Activated naive CD4-positive, alpha-beta T cell treated with anti-CD3 and anti-CD28 coated beads, Interleukin-2, amount 10 ng/mL, durations not matched to agents 7 days and 5 days (primary cell): ENCODE data around the gene PECR.
"Not testable (repeated sequence)": the region's sequence is repeated elsewhere in the genome, so short reads cannot be mapped to it uniquely, and the experiment has no call there.

ENCODE experiments used
- CTCF ChIA-PET: fragments of 350-600 bp; sonication (Branson Sonifier 250); formaldehyde crosslinking; loops from one replicate; lab custom pipeline; 2021; ENCODE audit warnings: antibody characterized with exemption; lab: Charles Lee
- DNase-seq: peaks from one replicate; pipeline ENCODE4 v3.0.0-alpha.2; 2020
- H3K27ac Mint-ChIP-seq: one replicate; pipeline ENCODE4 v1.8.0; 2021; ENCODE audit warnings: mild to moderate bottlenecking, moderate library complexity, mixed read lengths
- H3K27me3 Mint-ChIP-seq: one replicate; pipeline ENCODE4 v1.8.0; 2021; ENCODE audit warnings: mild to moderate bottlenecking, mixed read lengths
- H3K36me3 Mint-ChIP-seq: one replicate; pipeline ENCODE4 v1.8.0; 2021; ENCODE audit warnings: mixed read lengths
- H3K4me1 Mint-ChIP-seq: one replicate; pipeline ENCODE4 v1.8.0; 2021; ENCODE audit warnings: mixed read lengths
- H3K4me3 Mint-ChIP-seq: one replicate; pipeline ENCODE4 v1.8.0; 2021; ENCODE audit warnings: mild to moderate bottlenecking, moderate library complexity, mixed read lengths
- H3K9me3 Mint-ChIP-seq: one replicate; pipeline ENCODE4 v1.8.0; 2021; ENCODE audit warnings: mixed read lengths

The PECR gene

DNA sequence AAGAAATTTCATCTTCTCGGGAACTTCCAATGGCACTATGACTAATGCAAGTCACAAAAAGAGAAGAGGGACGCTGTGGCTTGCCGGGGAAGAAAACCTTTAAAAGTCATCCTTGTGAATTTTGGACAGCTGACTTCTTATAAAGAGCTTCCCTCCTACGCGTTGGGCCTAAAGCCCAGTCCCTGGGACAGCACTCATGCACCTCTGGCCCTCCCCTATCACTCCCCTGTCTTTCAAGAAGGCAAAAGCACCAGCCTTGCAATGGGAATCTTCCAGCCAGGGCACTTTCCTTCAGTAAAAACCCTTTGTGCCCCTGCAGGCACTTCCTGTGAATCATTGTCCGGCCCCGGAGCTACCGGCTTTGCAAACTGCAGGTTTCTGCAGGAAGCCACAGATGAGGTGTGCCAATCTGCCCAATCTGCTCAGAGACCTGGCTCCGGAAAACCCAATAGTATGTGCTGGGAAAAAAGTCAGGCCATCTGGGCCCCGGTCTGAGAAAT, 75.4 kb downstream of the PECR start:
- peak; percentile 52 for DNase-seq
- Mint-ChIP-seq H3K9me3 (no peaks in the 10 kb centered on the region), H3K36me3 (peaks cover 17% of the 10 kb centered on the region), H3K27ac (peak overlapping the region; percentile 43), H3K4me3 (no peak overlapping the region), H3K27me3 (no peaks in the 10 kb centered on the region), H3K4me1 (peaks cover 45% of the 10 kb centered on the region)
- CTCF ChIA-PET, result interaction anchor here (1.1 to 2.6 kb wide), 7 partner anchors 10 to 56 kb away, joined by 3 to 12 read pairs (median 6); no protein-coding TSS in a partner anchor

- Mint-ChIP-seq H3K27me3 (no peaks in the 10 kb centered on the region), H3K4me3 (no peak overlapping the region), H3K27ac (no peak overlapping the region), H3K4me1 (peaks cover 42% of the 10 kb centered on the region), H3K36me3 (peaks cover 15% of the 10 kb centered on the region), H3K9me3 (no peaks in the 10 kb centered on the region)
- CTCF ChIA-PET, result interaction anchor here (0.7 to 2.6 kb wide), 4 partner anchors 10 to 54 kb away, joined by 3 to 12 read pairs (median 8); no protein-coding TSS in a partner anchor
- DNase-seq, result no peak
Measured at GRCh38 chr2:216004697-216005283, 76.8 kb downstream of the PECR start.

- Mint-ChIP-seq H3K27ac (no peak overlapping the region), H3K4me1 (peaks cover 41% of the 10 kb centered on the region), H3K36me3 (peaks cover 14% of the 10 kb centered on the region), H3K27me3 (no peaks in the 10 kb centered on the region), H3K9me3 (no peaks in the 10 kb centered on the region), H3K4me3 (no peak overlapping the region)
- CTCF ChIA-PET, result interaction anchor here (0.7 to 2.3 kb wide), 2 partner anchors 9 to 16 kb away, joined by 3 to 9 read pairs; no protein-coding TSS in a partner anchor
- no peak for DNase-seq
Measured at GRCh38 chr2:216003876-216004696, 77.5 kb downstream of the PECR start.

- Mint-ChIP-seq H3K4me3 (no peak overlapping the region), H3K27ac (peak overlapping the region; percentile 28), H3K9me3 (no peaks in the 10 kb centered on the region), H3K27me3 (no peaks in the 10 kb centered on the region), H3K4me1 (peaks cover 44% of the 10 kb centered on the region), H3K36me3 (peaks cover 15% of the 10 kb centered on the region)
- no peak for DNase-seq
- CTCF ChIA-PET, result no interaction called here
Measured at GRCh38 chr2:216002693-216003092, 78.9 kb downstream of the PECR start.

DNA sequence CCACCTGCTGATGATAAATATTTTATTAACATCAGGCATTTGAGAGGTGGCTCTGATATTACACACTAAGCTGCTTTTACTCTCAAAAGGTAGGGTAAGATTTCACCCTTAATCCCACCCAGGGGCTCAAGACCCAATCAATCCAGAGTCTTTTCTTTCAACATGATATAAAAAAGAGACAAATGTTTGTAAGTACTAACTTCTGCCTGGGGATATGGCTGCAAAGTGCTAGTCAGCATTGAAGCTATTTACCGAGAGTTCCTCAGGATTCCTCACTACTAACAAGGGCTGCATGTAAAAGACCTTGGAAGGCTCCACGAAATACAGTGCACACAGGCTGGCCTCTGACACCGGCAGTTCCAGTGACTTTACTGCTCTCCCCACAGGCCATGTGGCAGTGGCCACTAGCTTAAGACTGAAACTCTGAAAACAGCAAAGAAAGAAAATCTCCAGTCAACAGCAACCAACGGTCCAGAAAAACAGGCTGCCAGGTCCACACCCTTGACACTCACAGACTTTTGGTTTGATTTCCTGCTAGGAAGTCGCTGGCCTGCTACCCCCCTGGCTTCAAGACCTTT, 79.4 kb downstream of the PECR start:
- Mint-ChIP-seq H3K4me3 (no peak overlapping the region), H3K27ac (no peak overlapping the region), H3K4me1 (peaks cover 50% of the 10 kb centered on the region), H3K36me3 (peaks cover 20% of the 10 kb centered on the region), H3K9me3 (no peaks in the 10 kb centered on the region), H3K27me3 (no peaks in the 10 kb centered on the region)
- CTCF ChIA-PET, result no interaction called here
- no peak for DNase-seq

- CTCF ChIA-PET, result interaction anchor here (1.4 to 1.8 kb wide), 2 partner anchors 22 to 51 kb away, joined by 4 to 5 read pairs; no protein-coding TSS in a partner anchor
- H3K4me3 Mint-ChIP-seq, result no peak overlapping the region
- peaks cover 45% of the 10 kb centered on the region for H3K4me1 Mint-ChIP-seq
Measured at GRCh38 chr2:216001216-216002100, 80.2 kb downstream of the PECR start.

DNA sequence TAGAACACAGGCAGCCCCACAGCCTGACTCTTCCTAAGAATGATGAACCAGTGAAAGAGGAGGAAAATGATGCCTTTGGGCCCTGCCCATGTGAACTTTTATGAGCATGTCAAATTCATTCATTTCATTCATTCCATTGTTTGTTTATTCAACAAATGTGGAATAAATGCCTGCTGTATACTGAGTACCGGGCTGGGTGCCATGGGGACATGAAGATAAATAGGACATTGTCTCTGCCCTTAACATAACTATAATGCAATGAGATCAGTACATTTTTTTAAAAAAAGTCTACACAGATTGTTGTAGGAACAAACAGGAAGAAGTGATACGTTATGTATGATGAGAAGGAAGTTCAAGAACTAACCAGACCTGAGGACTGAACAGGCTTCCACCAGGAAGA, 83.0 kb downstream of the PECR start:
- Mint-ChIP-seq H3K4me1 (peaks cover 22% of the 10 kb centered on the region), H3K27me3 (no peaks in the 10 kb centered on the region), H3K27ac (no peak overlapping the region), H3K4me3 (no peak overlapping the region), H3K9me3 (peaks cover 1% of the 10 kb centered on the region), H3K36me3 (peaks cover 30% of the 10 kb centered on the region)
- CTCF ChIA-PET, result interaction anchor here (1.3 kb wide), 1 partner anchor 27 kb away, joined by 3 read pairs; no protein-coding TSS in a partner anchor
- DNase-seq, result no peak

More at GRCh38 chr2:216001216-216002100, 80.2 kb downstream of the PECR start:
- no peaks in the 10 kb centered on the region for H3K27me3 Mint-ChIP-seq
- no peak overlapping the region for H3K27ac Mint-ChIP-seq
- H3K36me3 Mint-ChIP-seq, result peaks cover 20% of the 10 kb centered on the region
- DNase-seq, result no peak
- H3K9me3 Mint-ChIP-seq, result no peaks in the 10 kb centered on the region

DNA sequence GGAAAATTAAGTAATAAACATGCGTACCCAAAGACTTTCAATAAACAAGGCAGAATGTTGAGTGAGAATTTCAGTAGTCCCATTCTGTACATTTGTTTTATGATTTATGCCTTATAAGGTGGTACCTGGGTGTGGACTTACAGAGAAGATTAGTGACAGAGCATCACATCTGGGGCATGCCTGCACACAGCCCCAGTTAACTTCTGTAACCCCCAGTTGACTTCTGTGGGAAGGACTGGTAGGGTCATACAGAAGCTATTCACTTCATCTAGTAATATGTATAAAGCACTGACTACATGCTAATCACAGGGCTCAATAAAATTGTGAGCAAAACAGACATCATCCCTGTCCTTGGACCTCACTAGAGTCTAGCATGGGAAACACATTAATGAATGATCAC, 84.4 kb downstream of the PECR start:
- Mint-ChIP-seq H3K9me3 (peaks cover 2% of the 10 kb centered on the region), H3K27ac (peak overlapping the region; percentile 13), H3K4me1 (peaks cover 13% of the 10 kb centered on the region), H3K27me3 (no peaks in the 10 kb centered on the region), H3K36me3 (peaks cover 40% of the 10 kb centered on the region), H3K4me3 (no peak overlapping the region)
- CTCF ChIA-PET, result interaction anchor here (1.5 kb wide), 1 partner anchor 46 kb away, joined by 3 read pairs; no protein-coding TSS in a partner anchor
- DNase-seq, result no peak

DNA sequence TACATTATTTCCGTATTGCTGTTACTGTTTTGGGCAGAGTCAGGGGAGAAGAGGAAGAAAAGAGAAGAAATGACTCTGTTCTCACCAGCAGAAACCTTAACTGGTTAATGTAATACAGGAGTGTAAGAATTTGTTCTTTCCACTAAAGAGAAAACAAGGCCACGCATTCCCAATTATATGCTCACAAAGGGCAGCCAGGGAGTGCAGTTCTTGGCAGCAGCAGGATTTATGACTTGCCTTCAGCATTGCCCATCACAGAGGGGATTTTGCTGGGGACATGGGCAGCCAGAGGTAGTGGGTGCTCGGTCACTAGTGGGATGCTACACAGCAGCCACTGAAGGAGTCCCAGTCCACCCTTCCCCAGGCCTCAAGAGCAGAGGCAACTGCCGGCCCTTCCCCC, 86.7 kb downstream of the PECR start:
- no peak for DNase-seq
- peaks cover 11% of the 10 kb centered on the region for H3K4me1 Mint-ChIP-seq
- peaks cover 63% of the 10 kb centered on the region for H3K36me3 Mint-ChIP-seq
- no peak overlapping the region for H3K4me3 Mint-ChIP-seq
- no peak overlapping the region for H3K27ac Mint-ChIP-seq
- no peaks in the 10 kb centered on the region for H3K27me3 Mint-ChIP-seq
- CTCF ChIA-PET, result interaction anchor here (0.6 kb wide), 1 partner anchor 9 kb away, joined by 3 read pairs; no protein-coding TSS in a partner anchor
- peaks cover 22% of the 10 kb centered on the region for H3K9me3 Mint-ChIP-seq

GRCh38 chr2:215988556-215989207, 92.9 kb downstream of the PECR start:
- DNase-seq, result not testable (repeated sequence)

More at GRCh38 chr2:215988556-215989207, 92.9 kb downstream of the PECR start:
- H3K4me3 Mint-ChIP-seq, H3K27me3 Mint-ChIP-seq, H3K27ac Mint-ChIP-seq, H3K4me1 Mint-ChIP-seq: not testable (repeated sequence)
- CTCF ChIA-PET, result interaction anchor here (0.8 kb wide), 1 partner anchor 33 kb away, joined by 3 read pairs; no protein-coding TSS in a partner anchor
- Mint-ChIP-seq H3K9me3 (peaks cover 42% of the 10 kb centered on the region), H3K36me3 (peaks cover 72% of the 10 kb centered on the region)
